H9 (cell line): ENCODE results near the gene LRCH1. TPM values are rescaled to one million over a fixed set of nuclear protein-coding genes. Genes with fewer than 3 reads are reported as not detected.

Experiments
- DNase-seq: peaks from one replicate; pipeline ENCODE4 v3.0.0-alpha.2; 2017
- H2AFZ ChIP-seq: one replicate; pipeline ENCODE4 v1.6.1; 2013; ENCODE audit warnings: mild to moderate bottlenecking, low read length, control low read depth, moderate library complexity
- H2AK5ac ChIP-seq: 2 replicates; pipeline ENCODE4 v1.6.1; 2013; ENCODE audit warnings: low read length, control low read depth, mixed read lengths; ENCODE audit not compliant: insufficient read length
- H2BK120ac ChIP-seq: one replicate; pipeline ENCODE4 v1.6.1; 2013; ENCODE audit warnings: low read depth, mild to moderate bottlenecking, low read length, control low read depth, inconsistent platforms; ENCODE audit not compliant: poor library complexity, severe bottlenecking
- H2BK12ac ChIP-seq: 2 replicates; pipeline ENCODE4 v1.6.1; 2013; ENCODE audit warnings: low read length, control low read depth, mixed read lengths, low read depth; ENCODE audit not compliant: insufficient read length
- H2BK15ac ChIP-seq: 2 replicates; pipeline ENCODE4 v1.6.1; 2013; ENCODE audit warnings: low read depth, low read length, control low read depth
- H2BK20ac ChIP-seq: one replicate; pipeline ENCODE4 v1.6.1; 2013; ENCODE audit warnings: low read depth, mild to moderate bottlenecking, low read length, control low read depth, inconsistent platforms; ENCODE audit not compliant: poor library complexity, severe bottlenecking
- H2BK5ac ChIP-seq: 2 replicates; pipeline ENCODE4 v1.6.1; 2013; ENCODE audit warnings: low read length, control low read depth, mixed read lengths; ENCODE audit not compliant: insufficient read length
- H3K14ac ChIP-seq: 2 replicates; pipeline ENCODE4 v1.6.1; 2013; ENCODE audit warnings: low read length, control low read depth; ENCODE audit not compliant: insufficient read depth
- H3K18ac ChIP-seq: 2 replicates; pipeline ENCODE4 v1.6.1; 2013; ENCODE audit warnings: low read depth, mild to moderate bottlenecking, mixed read lengths, low read length, control low read depth; ENCODE audit not compliant: insufficient read length
- H3K23ac ChIP-seq: 2 replicates; pipeline ENCODE4 v1.6.1; 2013; ENCODE audit warnings: low read length, control low read depth, mixed read lengths, low read depth; ENCODE audit not compliant: insufficient read length
- H3K23me2 ChIP-seq: 2 replicates; pipeline ENCODE4 v1.6.1; 2013; ENCODE audit warnings: low read depth, mild to moderate bottlenecking, mixed read lengths, low read length, control low read depth; ENCODE audit not compliant: insufficient read length, poor library complexity, severe bottlenecking
- H3K27ac ChIP-seq: 2 replicates; pipeline ENCODE4 v1.5.1; 2013; ENCODE audit warnings: low read length, control low read depth, mixed read lengths, low read depth; ENCODE audit not compliant: insufficient read length
- H3K27me3 ChIP-seq: 2 replicates; pipeline ENCODE4 v1.6.1; 2013; ENCODE audit warnings: low read length, control low read depth, inconsistent platforms; ENCODE audit not compliant: insufficient read depth
- H3K4ac ChIP-seq: 2 replicates; pipeline ENCODE4 v1.6.1; 2013; ENCODE audit warnings: low read depth, mild to moderate bottlenecking, control low read depth, inconsistent platforms, low read length, moderate library complexity
- H3K4me1 ChIP-seq: 2 replicates; pipeline ENCODE4 v1.6.1; 2013; ENCODE audit warnings: low read length, control low read depth, inconsistent platforms; ENCODE audit not compliant: insufficient read depth
- H3K4me2 ChIP-seq: 2 replicates; pipeline ENCODE4 v1.6.1; 2013; ENCODE audit warnings: low read length, control low read depth, mixed read lengths; ENCODE audit not compliant: insufficient read length, insufficient read depth
- H3K56ac ChIP-seq: 2 replicates; pipeline ENCODE4 v1.6.1; 2013; ENCODE audit warnings: low read depth, mild to moderate bottlenecking, mixed read lengths, low read length, control low read depth; ENCODE audit not compliant: insufficient read length
- H3K79me1 ChIP-seq: 2 replicates; pipeline ENCODE4 v1.6.1; 2013; ENCODE audit warnings: low read depth, mild to moderate bottlenecking, moderate library complexity, low read length, control low read depth, inconsistent platforms; ENCODE audit not compliant: insufficient read depth, poor library complexity, severe bottlenecking
- H3K79me2 ChIP-seq: 2 replicates; pipeline ENCODE4 v1.6.1; 2013; ENCODE audit warnings: low read length, control low read depth, inconsistent platforms; ENCODE audit not compliant: insufficient read depth
- H3K9ac ChIP-seq: 2 replicates; pipeline ENCODE4 v1.6.1; 2013; ENCODE audit warnings: low read length, control low read depth, mixed read lengths; ENCODE audit not compliant: insufficient read length; ENCODE audit errors: extremely low read depth
- H3K9me3 ChIP-seq: one replicate; pipeline ENCODE4 v1.6.1; 2013; ENCODE audit warnings: low read depth, low read length, inconsistent platforms; ENCODE audit not compliant: control insufficient read depth
- H3T11ph ChIP-seq: one replicate; pipeline ENCODE4 v1.6.1; 2013; ENCODE audit warnings: mild to moderate bottlenecking, low read length, control low read depth, inconsistent platforms
- H4K20me1 ChIP-seq: one replicate; pipeline ENCODE4 v1.6.1; 2013; ENCODE audit not compliant: control insufficient read depth, insufficient read length, insufficient read depth
- H4K5ac ChIP-seq: 2 replicates; pipeline ENCODE4 v1.6.1; 2013; ENCODE audit warnings: low read depth, mild to moderate bottlenecking, mixed read lengths, low read length, control low read depth; ENCODE audit not compliant: insufficient read length
- H4K8ac ChIP-seq: replicated peaks from 2 replicates; pipeline ENCODE4 v1.6.1; 2013; ENCODE audit warnings: low read length, control low read depth, mixed read lengths, low read depth; ENCODE audit not compliant: insufficient read length
- H4K91ac ChIP-seq: 2 replicates; pipeline ENCODE4 v1.6.1; 2013; ENCODE audit warnings: low read depth, mild to moderate bottlenecking, moderate library complexity, mixed read lengths, low read length, control low read depth; ENCODE audit not compliant: insufficient read length
- H3K27ac Mint-ChIP-seq, 3 experiments: 2 replicates in 2 of 3; 3 replicates in 1 of 3; pipeline ENCODE4 v1.8.0; 2020 to 2021; ENCODE audit warnings: mixed read lengths in 3 of 3, mild to moderate bottlenecking in 1 of 3, moderate library complexity in 1 of 3
- H3K27me3 Mint-ChIP-seq: 2 replicates; pipeline ENCODE4 v1.8.0; 2021; ENCODE audit warnings: low read depth, mild to moderate bottlenecking, moderate library complexity, mixed read lengths
- H3K36me3 Mint-ChIP-seq, 3 experiments: 2 replicates in 2 of 3; 3 replicates in 1 of 3; pipeline ENCODE4 v1.8.0; 2020 to 2021; ENCODE audit warnings: low read depth in 3 of 3, mixed read lengths in 3 of 3; ENCODE audit not compliant: insufficient read depth in 1 of 3
- H3K4me1 Mint-ChIP-seq, 2 experiments: 2 replicates each; pipeline ENCODE4 v1.8.0; 2020; ENCODE audit warnings: mixed read lengths in 2 of 2
- H3K4me3 Mint-ChIP-seq, 2 experiments: 2 replicates in 1 of 2; 3 replicates in 1 of 2; pipeline ENCODE4 v1.8.0; 2020 to 2021; ENCODE audit warnings: mild to moderate bottlenecking in 2 of 2, mixed read lengths in 2 of 2, moderate library complexity in 1 of 2
- H3K9me3 Mint-ChIP-seq, 2 experiments: 2 replicates in 1 of 2; 3 replicates in 1 of 2; pipeline ENCODE4 v1.8.0; 2020; ENCODE audit warnings: mild to moderate bottlenecking in 2 of 2, mixed read lengths in 2 of 2, moderate library complexity in 1 of 2
- WGBS: extraction: QIAGEN DNeasy Blood & Tissue Kit; methylation state at CpG from one replicate; pipeline ENCODE4 v1.1.7; 2013; ENCODE audit warnings: missing lambda C conversion rate, low lambda C conversion rate, mixed read lengths; ENCODE audit not compliant: insufficient read length; ENCODE audit errors: extremely low coverage; 5-methylcytosine and 5-hydroxymethylcytosine counted together
- total RNA-seq: library from RNA; stranded (reverse); gene quantifications from 2 replicates; pipeline ENCODE4 v1.2.1, GENCODE V29; 2021
- TF ChIP-seq, protein P1 (sequence below): fragments of 200-600 bp; sonication (generic); conservative IDR thresholded peaks from 3 replicates; pipeline ENCODE4 v1.8.0; 2021; ENCODE audit warnings: antibody characterized with exemption, mild to moderate bottlenecking

The LRCH1 gene
- total RNA-seq, 1 experiment from 2014 or later: 8.0 TPM

GRCh38 chr13:46631179-46631542 lies 78.2 kb downstream of the LRCH1 start:
- Histone ChIP-seq H3K9me3 (no peaks in the 10 kb centered on the region), H2BK5ac (no peak overlapping the region), H4K91ac (no peak overlapping the region), H2BK15ac (no peak overlapping the region), H3K18ac (no peak overlapping the region), H3K4me1 (peaks cover 3% of the 10 kb centered on the region; the same call in 1 of the 2 replicates), H2AFZ (no peak overlapping the region), H4K20me1 (no peaks in the 10 kb centered on the region), H3K14ac (no peak overlapping the region), H3K4me2 (no peak overlapping the region), H3K79me1 (no peaks in the 10 kb centered on the region), H2BK20ac (no peak overlapping the region), H3K27me3 (no peaks in the 10 kb centered on the region), H3K27ac (no peak overlapping the region), H2BK12ac (no peak overlapping the region), H2BK120ac (no peak overlapping the region), H3K79me2 (no peaks in the 10 kb centered on the region; the same call in 1 of the 2 replicates), H3K23ac (no peak overlapping the region), H2AK5ac (no peak overlapping the region), H4K8ac (no peak overlapping the region), H3T11ph (no peak overlapping the region), H4K5ac (no peak overlapping the region), H3K56ac (no peak overlapping the region), H3K9ac (no peak overlapping the region), H3K23me2 (no peaks in the 10 kb centered on the region), H3K4ac (no peak overlapping the region)
- no peak overlapping the region; a peak in 1 of 5 replicates for H3K4me3 Mint-ChIP-seq
- peaks cover 28 to 33% of the 10 kb centered on the region in 2 experiments for H3K4me1 Mint-ChIP-seq
- H3K9me3 Mint-ChIP-seq: no peaks in the 10 kb centered on the region
- H3K36me3 Mint-ChIP-seq: peaks cover 3 to 7% (median 4%) of the 10 kb centered on the region in 3 experiments; a peak in 5 of 7 replicates
- H3K27me3 Mint-ChIP-seq: no peaks in the 10 kb centered on the region
- H3K27ac Mint-ChIP-seq: peak overlapping the region; percentile 4 to 92 (median 80); a peak in 4 of 7 replicates
- no peak for DNase-seq
- TF ChIP-seq, protein P1, sequence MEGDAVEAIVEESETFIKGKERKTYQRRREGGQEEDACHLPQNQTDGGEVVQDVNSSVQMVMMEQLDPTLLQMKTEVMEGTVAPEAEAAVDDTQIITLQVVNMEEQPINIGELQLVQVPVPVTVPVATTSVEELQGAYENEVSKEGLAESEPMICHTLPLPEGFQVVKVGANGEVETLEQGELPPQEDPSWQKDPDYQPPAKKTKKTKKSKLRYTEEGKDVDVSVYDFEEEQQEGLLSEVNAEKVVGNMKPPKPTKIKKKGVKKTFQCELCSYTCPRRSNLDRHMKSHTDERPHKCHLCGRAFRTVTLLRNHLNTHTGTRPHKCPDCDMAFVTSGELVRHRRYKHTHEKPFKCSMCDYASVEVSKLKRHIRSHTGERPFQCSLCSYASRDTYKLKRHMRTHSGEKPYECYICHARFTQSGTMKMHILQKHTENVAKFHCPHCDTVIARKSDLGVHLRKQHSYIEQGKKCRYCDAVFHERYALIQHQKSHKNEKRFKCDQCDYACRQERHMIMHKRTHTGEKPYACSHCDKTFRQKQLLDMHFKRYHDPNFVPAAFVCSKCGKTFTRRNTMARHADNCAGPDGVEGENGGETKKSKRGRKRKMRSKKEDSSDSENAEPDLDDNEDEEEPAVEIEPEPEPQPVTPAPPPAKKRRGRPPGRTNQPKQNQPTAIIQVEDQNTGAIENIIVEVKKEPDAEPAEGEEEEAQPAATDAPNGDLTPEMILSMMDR: no peak
- no CpG with 5 or more reads among the region's 2 CpGs for WGBS
